BJ (cell line): ENCODE measurements around the gene SLC23A2. TPM values are rescaled to one million over a fixed set of nuclear protein-coding genes. Genes with fewer than 3 reads are reported as not detected.

ENCODE experiments used
- CTCF ChIA-PET: fragments of 350-600 bp; formaldehyde crosslinking; extraction: SDS; loops from one replicate; lab custom pipeline; 2021; ENCODE audit warnings: antibody characterized with exemption, inconsistent platforms; lab: Yijun Ruan, JAX
- POLR2A ChIA-PET: fragments of 300-600 bp; sonication (Branson Sonifier 250); formaldehyde crosslinking; extraction: SDS; loops from one replicate; lab custom pipeline; 2021; ENCODE audit warnings: antibody characterized with exemption; lab: Charles Lee
- DNase-seq: peaks from one replicate; pipeline ENCODE4 v3.0.0-alpha.2; 2011; ENCODE audit warnings: low read depth
- H3K27me3 ChIP-seq: 2 replicates; pipeline ENCODE4 v1.6.0; 2011; ENCODE audit warnings: low read length; ENCODE audit not compliant: control insufficient read depth, insufficient read depth
- H3K36me3 ChIP-seq: 2 replicates; pipeline ENCODE4 v1.5.1; 2011; ENCODE audit warnings: low read length; ENCODE audit not compliant: control insufficient read depth, insufficient read depth
- H3K4me3 ChIP-seq: 2 replicates; pipeline ENCODE4 v1.5.1; 2011; ENCODE audit warnings: low read depth, mild to moderate bottlenecking, control low read depth, low read length
- CTCF ChIP-seq: IDR thresholded peaks from 2 replicates; pipeline ENCODE4 v1.5.1; 2011; ENCODE audit warnings: low read depth, mild to moderate bottlenecking, control low read depth, inconsistent platforms, low read length, moderate library complexity; ENCODE audit not compliant: insufficient read depth
- polyA plus RNA-seq: library from polyadenylated mRNA; depleted of rRNA; stranded (reverse); fragments of >200 nt; gene quantifications from 2 replicates; pipeline ENCODE4 v1.2.3, GENCODE V29; 2011

The SLC23A2 gene
- polyA plus RNA-seq, 1 experiment: 11.2 TPM

DNA sequence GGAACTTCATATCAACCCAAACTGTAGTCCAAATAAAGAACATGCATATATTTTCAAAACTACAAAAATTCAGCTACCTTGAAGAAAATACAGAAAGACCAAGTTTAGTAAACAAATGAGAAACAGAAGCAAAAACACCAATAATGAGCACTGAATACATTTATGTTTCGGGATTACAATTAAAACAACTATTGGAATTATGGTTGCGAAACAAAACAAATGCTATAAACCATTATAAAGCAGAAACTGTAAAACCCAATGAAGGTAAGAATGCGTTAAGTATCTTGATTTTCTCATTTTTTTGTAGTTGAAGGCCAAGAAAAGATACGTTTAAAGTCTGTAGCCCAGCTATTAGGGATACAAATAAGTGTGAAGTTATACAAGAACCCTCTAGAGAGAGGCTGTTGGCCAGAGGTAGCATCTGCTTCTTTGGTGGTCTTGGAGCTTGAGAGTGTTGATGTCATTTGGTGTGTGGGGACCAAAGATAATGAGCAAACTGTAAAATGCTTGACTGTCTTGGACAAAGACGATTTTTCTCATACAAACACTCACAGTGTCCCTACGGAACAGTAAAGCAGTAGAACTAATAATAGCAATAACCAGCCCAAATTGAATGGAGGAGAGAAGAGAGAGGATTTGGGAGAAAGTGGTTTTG lies 168.1 kb downstream of the SLC23A2 start:
- Histone ChIP-seq H3K27me3 (peaks cover 2% of the 10 kb centered on the region), H3K4me3 (no peak overlapping the region), H3K36me3 (no peaks in the 10 kb centered on the region)
- POLR2A ChIA-PET: no interaction called here
- CTCF ChIA-PET: interaction anchor here (0.8 to 1.6 kb wide), 2 partner anchors 12 to 74 kb away, joined by 4 read pairs; no protein-coding TSS in a partner anchor
- no peak for DNase-seq
- TF ChIP-seq CTCF: no peak

DNA sequence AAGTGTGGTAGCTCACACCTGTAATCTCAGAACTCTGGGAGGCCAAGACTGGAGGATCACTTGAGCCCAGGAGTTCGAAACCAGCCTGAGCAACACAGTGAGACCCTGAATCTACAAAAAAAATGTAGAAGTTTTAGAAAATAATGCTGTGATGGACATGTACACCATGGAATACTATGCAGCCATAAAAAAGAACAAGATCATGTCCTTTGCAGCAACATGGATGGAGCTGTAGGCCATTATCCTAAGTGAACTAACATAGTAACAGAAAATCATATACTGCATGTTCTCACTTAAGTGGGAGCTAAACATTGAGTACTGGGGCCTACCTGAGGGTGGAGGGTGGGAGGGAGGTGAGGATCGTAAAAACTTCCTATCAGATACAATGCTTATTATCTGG lies 168.8 kb downstream of the SLC23A2 start:
- H3K36me3 ChIP-seq: no peaks in the 10 kb centered on the region
- H3K27me3 ChIP-seq: no peaks in the 10 kb centered on the region
- no peak overlapping the region for H3K4me3 ChIP-seq
- TF ChIP-seq CTCF: no peak
- no peak for DNase-seq
- ChIA-PET POLR2A (no interaction called here), CTCF (interaction anchor here (0.8 kb wide), 1 partner anchor 11 kb away, joined by 4 read pairs; no protein-coding TSS in a partner anchor)

- Histone ChIP-seq H3K27me3 (no peaks in the 10 kb centered on the region), H3K36me3 (no peaks in the 10 kb centered on the region), H3K4me3 (no peak overlapping the region)
- no peak for DNase-seq
- POLR2A ChIA-PET: no interaction called here
- CTCF ChIA-PET: interaction anchor here (1.2 kb wide), 1 partner anchor 99 kb away, joined by 5 read pairs; no protein-coding TSS in a partner anchor
- no peak for TF ChIP-seq CTCF
Measured at GRCh38 chr20:4830696-4831095, 170.6 kb downstream of the SLC23A2 start.

- Histone ChIP-seq H3K4me3 (no peak overlapping the region), H3K36me3 (no peaks in the 10 kb centered on the region), H3K27me3 (no peaks in the 10 kb centered on the region)
- DNase-seq: no peak
- CTCF ChIA-PET: interaction anchor here (1.4 kb wide), 1 partner anchor 10 kb away, joined by 4 read pairs; no protein-coding TSS in a partner anchor
- POLR2A ChIA-PET: no interaction called here
- TF ChIP-seq CTCF: no peak
Measured at GRCh38 chr20:4830259-4830658, 171.1 kb downstream of the SLC23A2 start.

- POLR2A ChIA-PET: no interaction called here
- no peak for TF ChIP-seq CTCF
- CTCF ChIA-PET: interaction anchor here (1.4 kb wide), 1 partner anchor 9 kb away, joined by 4 read pairs; no protein-coding TSS in a partner anchor
- Histone ChIP-seq H3K27me3 (no peaks in the 10 kb centered on the region), H3K36me3 (no peaks in the 10 kb centered on the region), H3K4me3 (no peak overlapping the region)
- no peak for DNase-seq
Measured at GRCh38 chr20:4829514-4830215, 171.6 kb downstream of the SLC23A2 start.
